Measurements from ENCODE around the gene NUTM1. TPM values are rescaled to one million over a fixed set of nuclear protein-coding genes. Genes with fewer than 3 reads are reported as not detected.
A peak's percentile ranks its signal among the peaks of the same experiment; 100 is the strongest.

NUTM1 gene
- total RNA-seq, 1 experiment from 2014 or later, result 0.46 TPM

DNA sequence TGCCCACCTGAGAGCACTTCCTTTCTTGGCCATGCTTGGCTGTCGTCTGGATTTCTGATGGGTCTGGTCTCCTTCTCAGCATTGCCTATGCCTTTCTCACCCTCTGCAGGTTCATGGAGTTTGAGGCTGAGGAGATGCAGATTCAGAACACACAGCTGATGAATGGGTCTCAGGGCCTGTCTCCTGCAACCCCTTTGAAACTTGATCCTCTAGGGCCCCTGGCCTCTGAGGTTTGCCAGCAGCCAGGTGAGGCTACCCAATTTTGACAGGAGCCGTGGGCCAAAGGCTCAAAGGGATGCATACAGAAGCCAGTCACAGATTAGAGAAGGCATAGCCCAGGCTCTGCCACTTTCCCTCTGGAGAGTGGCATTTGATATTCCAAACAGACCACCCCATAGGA lies 10.5 kb downstream of the NUTM1 start:
- CTCF ChIA-PET, result interaction anchor here (1.0 to 1.8 kb wide), 5 partner anchors 10 to 244 kb away, joined by 3 to 6 read pairs (median 5); partner anchors contain the start of genes LPCAT4 and NUTM1
- no peak for TF ChIP-seq RORB (CRISPR knock-in tag; IDR thresholded peaks at IDR 0.05)
- Mint-ChIP-seq H3K27ac (peak overlapping the region; percentile 70; the same call in 1 of the 2 replicates), H3K9me3 (no peaks in the 10 kb centered on the region), H3K4me1 (peaks cover 8% of the 10 kb centered on the region), H3K4me3 (no peak overlapping the region), H3K27me3 (ENCODE audit: low read depth) (no peaks in the 10 kb centered on the region), H3K36me3 (peaks cover 23% of the 10 kb centered on the region)
- POLR2A ChIA-PET, result interaction anchor here (1.0 kb wide), 1 partner anchor 10 kb away, joined by 3 read pairs; the partner anchor contains the start of genes NOP10 and NUTM1
- peak; percentile 83 for ATAC-seq
- peak; percentile 26 for DNase-seq (ENCODE audit: low spot score)

DNA sequence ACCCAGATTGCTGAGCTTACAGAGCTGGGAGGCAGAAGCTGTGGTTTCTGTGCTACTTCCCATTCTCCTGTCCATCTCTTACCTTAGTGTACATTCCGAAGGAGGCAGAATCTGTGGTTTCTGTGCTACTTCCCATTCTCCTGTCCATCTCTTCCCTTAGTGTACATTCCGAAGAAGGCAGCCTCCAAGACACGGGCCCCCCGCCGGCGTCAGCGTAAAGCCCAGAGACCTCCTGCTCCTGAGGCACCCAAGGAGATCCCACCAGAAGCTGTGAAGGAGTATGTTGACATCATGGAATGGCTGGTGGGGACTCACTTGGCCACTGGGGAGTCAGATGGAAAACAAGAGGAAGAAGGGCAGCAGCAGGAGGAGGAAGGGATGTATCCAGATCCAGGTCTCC lies 11.2 kb downstream of the NUTM1 start:
- Mint-ChIP-seq H3K4me3 (no peak overlapping the region), H3K27me3 (ENCODE audit: low read depth) (no peaks in the 10 kb centered on the region), H3K36me3 (peaks cover 29% of the 10 kb centered on the region), H3K27ac (no peak overlapping the region), H3K4me1 (peaks cover 8% of the 10 kb centered on the region), H3K9me3 (no peaks in the 10 kb centered on the region)
- TF ChIP-seq NR2C2 (CRISPR knock-in tag; IDR thresholded peaks at IDR 0.05), result no peak
- no peak for DNase-seq (ENCODE audit: low spot score)
- CTCF ChIA-PET, result interaction anchor here (1.7 to 1.8 kb wide), 2 partner anchors 11 to 13 kb away, joined by 5 to 6 read pairs; partner anchors contain the start of genes LPCAT4 and NUTM1
- no peak for ATAC-seq
- POLR2A ChIA-PET, result no interaction called here

DNA sequence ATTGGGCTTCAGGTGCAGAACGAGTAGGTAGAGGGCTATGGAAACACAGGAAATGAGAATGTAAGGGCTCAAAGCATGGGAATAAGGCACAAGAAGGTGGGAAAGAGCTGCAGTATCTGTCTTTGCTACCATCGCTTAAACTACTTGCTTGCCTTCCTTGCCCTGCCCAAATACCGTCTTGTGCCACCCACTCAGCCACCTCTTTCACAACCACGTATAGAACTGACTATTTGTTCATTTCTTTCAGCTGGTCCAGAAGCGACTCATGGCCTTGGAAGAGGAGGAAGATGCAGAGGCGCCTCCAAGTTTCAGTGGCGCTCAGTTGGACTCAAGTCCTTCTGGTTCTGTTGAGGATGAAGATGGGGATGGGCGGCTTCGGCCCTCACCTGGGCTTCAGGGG lies 12.1 kb downstream of the NUTM1 start:
- no peak for ATAC-seq
- no peak overlapping the region for H3K4me3 Mint-ChIP-seq
- peaks cover 8% of the 10 kb centered on the region for H3K4me1 Mint-ChIP-seq
- POLR2A ChIA-PET, result no interaction called here
- no peak for TF ChIP-seq TEAD1 (CRISPR knock-in tag; IDR thresholded peaks at IDR 0.05)
- TF ChIP-seq MXD4 (CRISPR knock-in tag; IDR thresholded peaks at IDR 0.05; ENCODE audit: borderline replicate concordance), result no peak
- no peak for TF ChIP-seq TP53 (CRISPR knock-in tag; IDR thresholded peaks at IDR 0.05)
- no peak for TF ChIP-seq RELA (CRISPR knock-in tag; IDR thresholded peaks at IDR 0.05; ENCODE audit: borderline replicate concordance)
- TF ChIP-seq, protein P1, sequence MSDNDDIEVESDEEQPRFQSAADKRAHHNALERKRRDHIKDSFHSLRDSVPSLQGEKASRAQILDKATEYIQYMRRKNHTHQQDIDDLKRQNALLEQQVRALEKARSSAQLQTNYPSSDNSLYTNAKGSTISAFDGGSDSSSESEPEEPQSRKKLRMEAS (CRISPR knock-in tag; IDR thresholded peaks at IDR 0.05), result no peak
- no peak for TF ChIP-seq ESRRA (CRISPR knock-in tag; IDR thresholded peaks at IDR 0.05; ENCODE audit: borderline replicate concordance)
- no peak for TF ChIP-seq KAT7 (CRISPR knock-in tag; IDR thresholded peaks at IDR 0.05; ENCODE audit: borderline replicate concordance)
- TF ChIP-seq ZBTB21 (CRISPR knock-in tag; IDR thresholded peaks at IDR 0.05; ENCODE audit: borderline replicate concordance), result no peak
- TF ChIP-seq IRF2 (CRISPR knock-in tag; IDR thresholded peaks at IDR 0.05; ENCODE audit: borderline replicate concordance, low read depth), result no peak
- no peak for TF ChIP-seq SMAD4 (CRISPR knock-in tag; IDR thresholded peaks at IDR 0.05)
- TF ChIP-seq, protein P2, sequence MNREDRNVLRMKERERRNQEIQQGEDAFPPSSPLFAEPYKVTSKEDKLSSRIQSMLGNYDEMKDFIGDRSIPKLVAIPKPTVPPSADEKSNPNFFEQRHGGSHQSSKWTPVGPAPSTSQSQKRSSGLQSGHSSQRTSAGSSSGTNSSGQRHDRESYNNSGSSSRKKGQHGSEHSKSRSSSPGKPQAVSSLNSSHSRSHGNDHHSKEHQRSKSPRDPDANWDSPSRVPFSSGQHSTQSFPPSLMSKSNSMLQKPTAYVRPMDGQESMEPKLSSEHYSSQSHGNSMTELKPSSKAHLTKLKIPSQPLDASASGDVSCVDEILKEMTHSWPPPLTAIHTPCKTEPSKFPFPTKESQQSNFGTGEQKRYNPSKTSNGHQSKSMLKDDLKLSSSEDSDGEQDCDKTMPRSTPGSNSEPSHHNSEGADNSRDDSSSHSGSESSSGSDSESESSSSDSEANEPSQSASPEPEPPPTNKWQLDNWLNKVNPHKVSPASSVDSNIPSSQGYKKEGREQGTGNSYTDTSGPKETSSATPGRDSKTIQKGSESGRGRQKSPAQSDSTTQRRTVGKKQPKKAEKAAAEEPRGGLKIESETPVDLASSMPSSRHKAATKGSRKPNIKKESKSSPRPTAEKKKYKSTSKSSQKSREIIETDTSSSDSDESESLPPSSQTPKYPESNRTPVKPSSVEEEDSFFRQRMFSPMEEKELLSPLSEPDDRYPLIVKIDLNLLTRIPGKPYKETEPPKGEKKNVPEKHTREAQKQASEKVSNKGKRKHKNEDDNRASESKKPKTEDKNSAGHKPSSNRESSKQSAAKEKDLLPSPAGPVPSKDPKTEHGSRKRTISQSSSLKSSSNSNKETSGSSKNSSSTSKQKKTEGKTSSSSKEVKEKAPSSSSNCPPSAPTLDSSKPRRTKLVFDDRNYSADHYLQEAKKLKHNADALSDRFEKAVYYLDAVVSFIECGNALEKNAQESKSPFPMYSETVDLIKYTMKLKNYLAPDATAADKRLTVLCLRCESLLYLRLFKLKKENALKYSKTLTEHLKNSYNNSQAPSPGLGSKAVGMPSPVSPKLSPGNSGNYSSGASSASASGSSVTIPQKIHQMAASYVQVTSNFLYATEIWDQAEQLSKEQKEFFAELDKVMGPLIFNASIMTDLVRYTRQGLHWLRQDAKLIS (CRISPR knock-in tag; IDR thresholded peaks at IDR 0.05; ENCODE audit: borderline replicate concordance), result no peak
- no peak for TF ChIP-seq TEAD4 (CRISPR knock-in tag; IDR thresholded peaks at IDR 0.05)
- TF ChIP-seq, protein P3, sequence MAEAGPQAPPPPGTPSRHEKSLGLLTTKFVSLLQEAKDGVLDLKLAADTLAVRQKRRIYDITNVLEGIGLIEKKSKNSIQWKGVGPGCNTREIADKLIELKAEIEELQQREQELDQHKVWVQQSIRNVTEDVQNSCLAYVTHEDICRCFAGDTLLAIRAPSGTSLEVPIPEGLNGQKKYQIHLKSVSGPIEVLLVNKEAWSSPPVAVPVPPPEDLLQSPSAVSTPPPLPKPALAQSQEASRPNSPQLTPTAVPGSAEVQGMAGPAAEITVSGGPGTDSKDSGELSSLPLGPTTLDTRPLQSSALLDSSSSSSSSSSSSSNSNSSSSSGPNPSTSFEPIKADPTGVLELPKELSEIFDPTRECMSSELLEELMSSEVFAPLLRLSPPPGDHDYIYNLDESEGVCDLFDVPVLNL (CRISPR knock-in tag; IDR thresholded peaks at IDR 0.05; ENCODE audit: borderline replicate concordance, low read depth), result no peak
- TF ChIP-seq CBFB (CRISPR knock-in tag; IDR thresholded peaks at IDR 0.05; ENCODE audit: low read depth), result no peak
- TF ChIP-seq FOXP1 (CRISPR knock-in tag; IDR thresholded peaks at IDR 0.05; ENCODE audit: borderline replicate concordance), result no peak
- no peaks in the 10 kb centered on the region for H3K9me3 Mint-ChIP-seq
- H3K27me3 Mint-ChIP-seq (ENCODE audit: low read depth), result no peaks in the 10 kb centered on the region
- H3K27ac Mint-ChIP-seq, result no peak overlapping the region
- peaks cover 35% of the 10 kb centered on the region for H3K36me3 Mint-ChIP-seq
- DNase-seq (ENCODE audit: low spot score), result no peak
- CTCF ChIA-PET, result interaction anchor here (0.8 kb wide), 1 partner anchor 11 kb away, joined by 3 read pairs; no protein-coding TSS in a partner anchor
